Measurements from ENCODE around the gene ZBTB26. TPM values are rescaled to one million over a fixed set of nuclear protein-coding genes. Genes with fewer than 3 reads are reported as not detected.

Gene ZBTB26
- total RNA-seq, 1 experiment from 2014 or later = 7.8 TPM

DNA sequence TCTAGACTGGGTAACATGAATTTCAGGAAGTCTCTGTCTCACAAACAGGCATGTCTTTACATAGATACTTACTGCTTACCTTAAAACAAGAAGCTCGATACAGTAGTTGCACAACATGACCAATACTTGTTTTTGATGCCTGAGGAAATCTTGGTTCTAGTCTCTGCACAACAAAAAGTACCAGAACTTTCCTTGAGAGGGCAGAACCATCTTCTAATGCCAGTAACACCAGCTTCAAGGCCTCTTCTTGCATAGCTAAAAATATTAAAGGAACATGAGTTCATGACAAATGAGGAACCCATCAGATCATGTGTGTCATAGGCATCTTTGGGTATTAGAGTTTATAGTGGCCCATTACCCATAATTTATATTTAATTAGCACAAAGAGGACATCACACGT is 48.2 kb downstream of the ZBTB26 start (continued):
- TF ChIP-seq, protein P1, sequence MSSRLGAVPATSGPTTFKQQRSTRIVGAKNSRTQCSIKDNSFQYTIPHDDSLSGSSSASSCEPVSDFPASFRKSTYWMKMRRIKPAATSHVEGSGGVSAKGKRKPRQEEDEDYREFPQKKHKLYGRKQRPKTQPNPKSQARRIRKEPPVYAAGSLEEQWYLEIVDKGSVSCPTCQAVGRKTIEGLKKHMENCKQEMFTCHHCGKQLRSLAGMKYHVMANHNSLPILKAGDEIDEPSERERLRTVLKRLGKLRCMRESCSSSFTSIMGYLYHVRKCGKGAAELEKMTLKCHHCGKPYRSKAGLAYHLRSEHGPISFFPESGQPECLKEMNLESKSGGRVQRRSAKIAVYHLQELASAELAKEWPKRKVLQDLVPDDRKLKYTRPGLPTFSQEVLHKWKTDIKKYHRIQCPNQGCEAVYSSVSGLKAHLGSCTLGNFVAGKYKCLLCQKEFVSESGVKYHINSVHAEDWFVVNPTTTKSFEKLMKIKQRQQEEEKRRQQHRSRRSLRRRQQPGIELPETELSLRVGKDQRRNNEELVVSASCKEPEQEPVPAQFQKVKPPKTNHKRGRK (CRISPR knock-in tag; IDR thresholded peaks at IDR 0.05; ENCODE audit: borderline replicate concordance) = no peak
- no peak for TF ChIP-seq SP1 (CRISPR knock-in tag; conservative IDR thresholded peaks at IDR 0.05)

GRCh38 chr9:122879443-122879842 is 51.9 kb downstream of the ZBTB26 start:
- Mint-ChIP-seq H3K4me3 (no peak overlapping the region), H3K27ac (no peak overlapping the region), H3K4me1 (no peaks in the 10 kb centered on the region), H3K36me3 (peaks cover 69% of the 10 kb centered on the region), H3K27me3 (ENCODE audit: low read depth) (no peaks in the 10 kb centered on the region), H3K9me3 (no peaks in the 10 kb centered on the region)
- ChIA-PET CTCF (no interaction called here), POLR2A (no interaction called here)
- no peak for ATAC-seq
- TF ChIP-seq, protein P2, sequence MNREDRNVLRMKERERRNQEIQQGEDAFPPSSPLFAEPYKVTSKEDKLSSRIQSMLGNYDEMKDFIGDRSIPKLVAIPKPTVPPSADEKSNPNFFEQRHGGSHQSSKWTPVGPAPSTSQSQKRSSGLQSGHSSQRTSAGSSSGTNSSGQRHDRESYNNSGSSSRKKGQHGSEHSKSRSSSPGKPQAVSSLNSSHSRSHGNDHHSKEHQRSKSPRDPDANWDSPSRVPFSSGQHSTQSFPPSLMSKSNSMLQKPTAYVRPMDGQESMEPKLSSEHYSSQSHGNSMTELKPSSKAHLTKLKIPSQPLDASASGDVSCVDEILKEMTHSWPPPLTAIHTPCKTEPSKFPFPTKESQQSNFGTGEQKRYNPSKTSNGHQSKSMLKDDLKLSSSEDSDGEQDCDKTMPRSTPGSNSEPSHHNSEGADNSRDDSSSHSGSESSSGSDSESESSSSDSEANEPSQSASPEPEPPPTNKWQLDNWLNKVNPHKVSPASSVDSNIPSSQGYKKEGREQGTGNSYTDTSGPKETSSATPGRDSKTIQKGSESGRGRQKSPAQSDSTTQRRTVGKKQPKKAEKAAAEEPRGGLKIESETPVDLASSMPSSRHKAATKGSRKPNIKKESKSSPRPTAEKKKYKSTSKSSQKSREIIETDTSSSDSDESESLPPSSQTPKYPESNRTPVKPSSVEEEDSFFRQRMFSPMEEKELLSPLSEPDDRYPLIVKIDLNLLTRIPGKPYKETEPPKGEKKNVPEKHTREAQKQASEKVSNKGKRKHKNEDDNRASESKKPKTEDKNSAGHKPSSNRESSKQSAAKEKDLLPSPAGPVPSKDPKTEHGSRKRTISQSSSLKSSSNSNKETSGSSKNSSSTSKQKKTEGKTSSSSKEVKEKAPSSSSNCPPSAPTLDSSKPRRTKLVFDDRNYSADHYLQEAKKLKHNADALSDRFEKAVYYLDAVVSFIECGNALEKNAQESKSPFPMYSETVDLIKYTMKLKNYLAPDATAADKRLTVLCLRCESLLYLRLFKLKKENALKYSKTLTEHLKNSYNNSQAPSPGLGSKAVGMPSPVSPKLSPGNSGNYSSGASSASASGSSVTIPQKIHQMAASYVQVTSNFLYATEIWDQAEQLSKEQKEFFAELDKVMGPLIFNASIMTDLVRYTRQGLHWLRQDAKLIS (CRISPR knock-in tag; IDR thresholded peaks at IDR 0.05; ENCODE audit: borderline replicate concordance) = no peak
- no peak for TF ChIP-seq OVOL2 (CRISPR knock-in tag; IDR thresholded peaks at IDR 0.05; ENCODE audit: borderline replicate concordance)
- no peak for DNase-seq (ENCODE audit: low spot score)

DNA sequence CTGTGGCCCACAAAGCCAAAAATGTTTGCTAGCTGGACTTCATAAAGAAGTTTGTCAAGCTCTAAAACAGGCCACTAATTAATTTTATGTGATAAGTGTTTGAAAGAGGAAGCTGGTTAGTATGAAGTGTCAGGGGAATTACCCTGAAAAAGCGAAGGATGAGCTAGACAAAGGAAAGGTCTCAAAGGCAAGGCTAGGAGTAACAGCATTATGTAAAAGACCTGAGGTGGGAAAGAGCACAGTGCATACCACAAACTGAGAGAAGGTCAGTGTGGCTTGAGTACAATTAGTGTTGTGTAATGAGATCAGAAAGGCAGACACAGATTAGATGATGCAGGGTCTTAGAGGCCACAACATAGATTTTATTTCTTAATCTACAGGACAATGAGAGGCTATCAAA is 55.8 kb downstream of the ZBTB26 start:
- ChIA-PET CTCF (no interaction called here), POLR2A (no interaction called here)
- DNase-seq (ENCODE audit: low spot score) (no peak), ATAC-seq (no peak)
- Mint-ChIP-seq H3K4me1 (no peaks in the 10 kb centered on the region), H3K27me3 (ENCODE audit: low read depth) (no peaks in the 10 kb centered on the region), H3K9me3 (no peaks in the 10 kb centered on the region), H3K4me3 (no peak overlapping the region), H3K36me3 (peaks cover 72% of the 10 kb centered on the region), H3K27ac (no peak overlapping the region)
- TF ChIP-seq TP53 (CRISPR knock-in tag; IDR thresholded peaks at IDR 0.05) = no peak
- no peak for TF ChIP-seq SMAD3 (CRISPR knock-in tag; IDR thresholded peaks at IDR 0.05; ENCODE audit: borderline replicate concordance)
- TF ChIP-seq STAT6 (CRISPR knock-in tag; conservative IDR thresholded peaks at IDR 0.05; ENCODE audit: low read depth) = no peak
- TF ChIP-seq, protein P3, sequence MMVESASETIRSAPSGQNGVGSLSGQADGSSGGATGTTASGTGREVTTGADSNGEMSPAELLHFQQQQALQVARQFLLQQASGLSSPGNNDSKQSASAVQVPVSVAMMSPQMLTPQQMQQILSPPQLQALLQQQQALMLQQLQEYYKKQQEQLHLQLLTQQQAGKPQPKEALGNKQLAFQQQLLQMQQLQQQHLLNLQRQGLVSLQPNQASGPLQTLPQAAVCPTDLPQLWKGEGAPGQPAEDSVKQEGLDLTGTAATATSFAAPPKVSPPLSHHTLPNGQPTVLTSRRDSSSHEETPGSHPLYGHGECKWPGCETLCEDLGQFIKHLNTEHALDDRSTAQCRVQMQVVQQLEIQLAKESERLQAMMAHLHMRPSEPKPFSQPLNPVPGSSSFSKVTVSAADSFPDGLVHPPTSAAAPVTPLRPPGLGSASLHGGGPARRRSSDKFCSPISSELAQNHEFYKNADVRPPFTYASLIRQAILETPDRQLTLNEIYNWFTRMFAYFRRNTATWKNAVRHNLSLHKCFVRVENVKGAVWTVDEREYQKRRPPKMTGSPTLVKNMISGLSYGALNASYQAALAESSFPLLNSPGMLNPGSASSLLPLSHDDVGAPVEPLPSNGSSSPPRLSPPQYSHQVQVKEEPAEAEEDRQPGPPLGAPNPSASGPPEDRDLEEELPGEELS (CRISPR knock-in tag; IDR thresholded peaks at IDR 0.05) = no peak
- no peak for TF ChIP-seq CTCF (IDR thresholded peaks at IDR 0.05)
- no peak for TF ChIP-seq JUN (CRISPR knock-in tag; IDR thresholded peaks at IDR 0.05)
- TF ChIP-seq CDX4 (CRISPR knock-in tag; IDR thresholded peaks at IDR 0.05; ENCODE audit: borderline replicate concordance) = no peak
- TF ChIP-seq, protein P4, sequence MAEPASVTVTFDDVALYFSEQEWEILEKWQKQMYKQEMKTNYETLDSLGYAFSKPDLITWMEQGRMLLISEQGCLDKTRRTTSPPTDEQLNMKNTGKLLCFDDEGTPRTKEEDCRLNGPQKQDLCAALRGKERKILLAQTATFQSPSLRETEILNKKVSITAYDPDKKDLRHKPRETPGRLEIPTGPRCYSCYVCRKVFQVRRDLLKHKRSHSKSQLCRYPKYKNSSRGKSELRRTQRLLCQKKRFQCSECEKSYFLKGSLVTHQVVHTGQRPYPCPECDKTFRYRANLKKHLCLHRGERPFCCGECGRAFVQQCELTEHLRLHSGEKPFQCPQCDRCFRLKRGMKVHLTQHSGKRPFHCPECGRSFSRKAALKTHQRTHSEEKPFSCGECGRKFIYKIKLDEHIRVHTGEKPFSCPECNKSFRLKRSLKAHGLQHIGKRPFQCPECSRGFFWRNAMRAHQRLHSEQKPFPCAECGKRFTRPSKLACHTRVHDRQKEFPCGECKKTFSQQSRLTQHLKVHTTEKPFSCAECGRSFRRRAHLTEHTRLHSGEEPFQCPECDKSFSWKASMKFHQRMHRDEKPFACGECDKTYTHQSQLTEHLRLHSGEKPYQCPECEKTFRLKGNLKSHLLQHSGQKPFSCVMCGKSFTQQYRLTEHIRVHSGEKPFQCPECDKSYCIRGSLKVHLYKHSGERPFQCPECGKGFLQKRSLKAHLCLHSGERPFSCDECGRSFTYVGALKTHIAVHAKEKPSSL (CRISPR knock-in tag; conservative IDR thresholded peaks at IDR 0.05) = no peak
- TF ChIP-seq ZNF219 (CRISPR knock-in tag; IDR thresholded peaks at IDR 0.05; ENCODE audit: borderline replicate concordance) = no peak
- no peak for TF ChIP-seq CREB1 (CRISPR knock-in tag; IDR thresholded peaks at IDR 0.05)
- TF ChIP-seq, protein P5, sequence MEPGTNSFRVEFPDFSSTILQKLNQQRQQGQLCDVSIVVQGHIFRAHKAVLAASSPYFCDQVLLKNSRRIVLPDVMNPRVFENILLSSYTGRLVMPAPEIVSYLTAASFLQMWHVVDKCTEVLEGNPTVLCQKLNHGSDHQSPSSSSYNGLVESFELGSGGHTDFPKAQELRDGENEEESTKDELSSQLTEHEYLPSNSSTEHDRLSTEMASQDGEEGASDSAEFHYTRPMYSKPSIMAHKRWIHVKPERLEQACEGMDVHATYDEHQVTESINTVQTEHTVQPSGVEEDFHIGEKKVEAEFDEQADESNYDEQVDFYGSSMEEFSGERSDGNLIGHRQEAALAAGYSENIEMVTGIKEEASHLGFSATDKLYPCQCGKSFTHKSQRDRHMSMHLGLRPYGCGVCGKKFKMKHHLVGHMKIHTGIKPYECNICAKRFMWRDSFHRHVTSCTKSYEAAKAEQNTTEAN (CRISPR knock-in tag; IDR thresholded peaks at IDR 0.05) = no peak

All from WTC11 (cell line).